B cell (primary cell): ENCODE measurements around the gene EIF4G1. TPM values are rescaled to one million over a fixed set of nuclear protein-coding genes. Genes with fewer than 3 reads are reported as not detected.

Experiments
- ATAC-seq: fragments of 200-7000 bp; cut with Tn5 transposase; one replicate; pipeline ENCODE4 v1.10.0; 2021; ENCODE audit warnings: low read depth, mild to moderate bottlenecking, moderate number of reproducible peaks, moderate library complexity
- CTCF ChIA-PET: fragments of 350-600 bp; sonication (Branson Sonifier 250); formaldehyde crosslinking; loops from one replicate; lab custom pipeline; 2021; ENCODE audit warnings: antibody characterized with exemption, inconsistent platforms; lab: Charles Lee
- POLR2A ChIA-PET: fragments of 350-600 bp; sonication (Branson Sonifier 250); formaldehyde crosslinking; loops from one replicate; lab custom pipeline; 2021; ENCODE audit warnings: antibody characterized with exemption; lab: Charles Lee
- DNase-seq: peaks from one replicate; pipeline ENCODE4 v3.0.0; 2013
- H2AFZ ChIP-seq: 2 replicates; pipeline ENCODE4 v1.6.1; 2012; ENCODE audit warnings: mild to moderate bottlenecking, low read depth, low read length; ENCODE audit not compliant: insufficient read depth, poor library complexity, severe bottlenecking
- H3K27ac ChIP-seq, 2 donors: 1 replicate in 1 of 2; 2 replicates in 1 of 2; pipeline ENCODE4 v1.5.1; 2012 to 2013; ENCODE audit warnings: low read length in 2 of 2, mild to moderate bottlenecking in 2 of 2, moderate library complexity in 1 of 2
- H3K27me3 ChIP-seq, 4 experiments: fragments of 200-600 bp in 1 of 4; sonication (generic) in 1 of 4; replicated peaks in 1 of 4; 1 replicate in 2 of 4; 2 replicates in 2 of 4; pipeline versions ENCODE4 v1.6.1 to v1.7.0; 2013 to 2016; ENCODE audit warnings: low read length in 3 of 4, mild to moderate bottlenecking in 2 of 4, mixed read lengths in 1 of 4, moderate library complexity in 1 of 4; ENCODE audit not compliant: insufficient read depth in 4 of 4, control insufficient read depth in 3 of 4; ENCODE audit errors: control extremely low read depth in 1 of 4
- H3K36me3 ChIP-seq, 2 experiments: replicated peaks in 1 of 2; 1 replicate in 1 of 2; 2 replicates in 1 of 2; pipeline versions ENCODE4 v1.6.1 to v1.7.1; 2013; ENCODE audit warnings: low read length in 1 of 2; ENCODE audit not compliant: insufficient read depth in 2 of 2, control insufficient read depth in 1 of 2; ENCODE audit errors: control extremely low read depth in 1 of 2, extremely low read depth in 1 of 2
- H3K4me1 ChIP-seq, 2 donors: fragments of 200-600 bp in 1 of 2; sonication (generic) in 1 of 2; 1 replicate in 1 of 2; 2 replicates in 1 of 2; pipeline versions ENCODE4 v1.5.1 to v1.6.1; 2013 to 2017; ENCODE audit warnings: low read length in 2 of 2; ENCODE audit not compliant: control insufficient read depth in 2 of 2, insufficient read depth in 2 of 2
- H3K4me2 ChIP-seq: replicated peaks from 2 replicates; pipeline ENCODE3; 2012; ENCODE audit warnings: mild to moderate bottlenecking, low read depth, low read length; ENCODE audit not compliant: poor library complexity, severe bottlenecking
- H3K4me3 ChIP-seq, 5 experiments: fragments of 200-600 bp in 1 of 5; sonication (generic) in 1 of 5; 1 replicate in 3 of 5; 2 replicates in 2 of 5; pipeline versions ENCODE4 v1.5.1 to v1.7.0; 2011 to 2016; ENCODE audit warnings: low read length in 4 of 5, mild to moderate bottlenecking in 4 of 5, low read depth in 2 of 5, control low read depth in 1 of 5, moderate library complexity in 1 of 5; ENCODE audit not compliant: insufficient read depth in 1 of 5; ENCODE audit errors: control extremely low read depth in 1 of 5, extremely low read depth in 1 of 5
- H3K79me2 ChIP-seq: fragments of 200-600 bp; sonication (generic); one replicate; pipeline ENCODE4 v1.6.0; 2016; ENCODE audit warnings: low read length; ENCODE audit not compliant: control insufficient read depth, insufficient read depth
- H3K9ac ChIP-seq: fragments of 200-600 bp; sonication (generic); 2 replicates; pipeline ENCODE4 v1.6.1; 2017; ENCODE audit warnings: mild to moderate bottlenecking, low read length, moderate library complexity
- H3K9me3 ChIP-seq, 3 donors: one replicate each; pipeline versions ENCODE4 v1.6.1 to v1.7.1; 2013; ENCODE audit warnings: low read length in 2 of 3; ENCODE audit not compliant: control insufficient read depth in 2 of 3, insufficient read depth in 1 of 3; ENCODE audit errors: control extremely low read depth in 1 of 3
- H4K20me1 ChIP-seq: 2 replicates; pipeline ENCODE4 v1.6.0; 2012; ENCODE audit warnings: mild to moderate bottlenecking, low read length; ENCODE audit not compliant: insufficient read depth, control insufficient read depth, poor library complexity, severe bottlenecking
- H3K27ac Mint-ChIP-seq: one replicate; pipeline ENCODE4 v1.8.0; 2021; ENCODE audit warnings: mixed read lengths
- H3K27me3 Mint-ChIP-seq: one replicate; pipeline ENCODE4 v1.8.0; 2021; ENCODE audit warnings: mixed read lengths
- H3K4me1 Mint-ChIP-seq: one replicate; pipeline ENCODE4 v1.8.0; 2021; ENCODE audit warnings: mixed read lengths
- H3K4me3 Mint-ChIP-seq: one replicate; pipeline ENCODE4 v1.8.0; 2021; ENCODE audit warnings: mixed read lengths
- H3K9me3 Mint-ChIP-seq: one replicate; pipeline ENCODE4 v1.8.0; 2022; ENCODE audit warnings: mixed read lengths; ENCODE audit not compliant: insufficient read depth
- EZH2 ChIP-seq: IDR thresholded peaks from 2 replicates; pipeline ENCODE4 v1.6.1; 2012; ENCODE audit warnings: borderline replicate concordance, low read depth, mild to moderate bottlenecking, moderate library complexity, low read length; ENCODE audit not compliant: insufficient read depth, poor library complexity, severe bottlenecking
- WGBS: methylation state at CpG from one replicate; pipeline ENCODE4 v1.1.5; 2013; ENCODE audit warnings: missing lambda C conversion rate; ENCODE audit not compliant: insufficient coverage; 5-methylcytosine and 5-hydroxymethylcytosine counted together
- intact Hi-C: fragments of 100-400 bp; cut with micrococcal nuclease; formaldehyde crosslinking; loops from one replicate; pipeline ENCODE4 v1.10.0; 2022
- polyA plus RNA-seq: library from polyadenylated mRNA; depleted of rRNA; stranded (reverse); fragments of >200 nt; gene quantifications from 2 replicates; pipeline ENCODE4 v1.2.3, GENCODE V29; 2012
- total RNA-seq, 2 donors: library from RNA; stranded (reverse); fragments of 120-200 nt in 1 of 2; gene quantifications; 1 replicate in 1 of 2; 2 replicates in 1 of 2; pipeline versions ENCODE4 v1.2.3 to v1.2.4, GENCODE V29; 2013 to 2022
- TF ChIP-seq, protein P1 (sequence below): fragments of 200-600 bp; IDR thresholded peaks from one replicate; pipeline ENCODE4 v1.8.0; 2022; ENCODE audit warnings: antibody characterized with exemption, mild to moderate bottlenecking

EIF4G1 gene
- total and polyA plus RNA-seq, 2 donors (not counting 1 experiment from before 2014, with no cell fraction given), result 65.8 to 160 TPM

DNA sequence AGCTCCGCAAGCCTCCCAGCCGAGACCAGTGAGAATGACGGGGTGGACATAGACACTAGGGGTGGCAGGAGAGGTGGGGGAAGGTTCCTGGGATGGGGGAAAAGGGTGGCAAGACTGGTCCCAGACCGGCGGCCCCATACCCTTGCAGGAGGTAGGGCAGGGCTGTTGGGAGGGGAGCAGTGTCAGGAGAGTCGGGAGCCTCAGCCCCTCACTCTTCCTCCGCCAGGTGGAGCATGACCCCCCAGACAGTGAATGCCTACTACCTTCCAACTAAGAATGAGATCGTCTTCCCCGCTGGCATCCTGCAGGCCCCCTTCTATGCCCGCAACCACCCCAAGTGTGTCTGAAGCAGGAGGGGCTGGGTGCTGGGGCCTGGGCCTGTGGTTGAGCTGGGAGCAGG lies 24.1 kb upstream of the EIF4G1 start:
- Mint-ChIP-seq H3K27me3 (peaks cover 25% of the 10 kb centered on the region), H3K4me3 (no peak overlapping the region), H3K9me3 (no peaks in the 10 kb centered on the region), H3K4me1 (no peaks in the 10 kb centered on the region), H3K27ac (no peak overlapping the region)
- ATAC-seq, result no peak
- Histone ChIP-seq H3K36me3 (no peaks in the 10 kb centered on the region), H3K4me1 (no peaks in the 10 kb centered on the region), H3K4me3 (no peak overlapping the region), H3K27ac (no peak overlapping the region), H2AFZ (no peak overlapping the region), H4K20me1 (no peaks in the 10 kb centered on the region), H3K27me3 (peaks cover 0 to 15% (median 5%) of the 10 kb centered on the region in 4 experiments), H3K9me3 (no peaks in the 10 kb centered on the region), H3K4me2 (no peak overlapping the region), H3K79me2 (no peaks in the 10 kb centered on the region), H3K9ac (no peak overlapping the region)
- TF ChIP-seq, protein P1, sequence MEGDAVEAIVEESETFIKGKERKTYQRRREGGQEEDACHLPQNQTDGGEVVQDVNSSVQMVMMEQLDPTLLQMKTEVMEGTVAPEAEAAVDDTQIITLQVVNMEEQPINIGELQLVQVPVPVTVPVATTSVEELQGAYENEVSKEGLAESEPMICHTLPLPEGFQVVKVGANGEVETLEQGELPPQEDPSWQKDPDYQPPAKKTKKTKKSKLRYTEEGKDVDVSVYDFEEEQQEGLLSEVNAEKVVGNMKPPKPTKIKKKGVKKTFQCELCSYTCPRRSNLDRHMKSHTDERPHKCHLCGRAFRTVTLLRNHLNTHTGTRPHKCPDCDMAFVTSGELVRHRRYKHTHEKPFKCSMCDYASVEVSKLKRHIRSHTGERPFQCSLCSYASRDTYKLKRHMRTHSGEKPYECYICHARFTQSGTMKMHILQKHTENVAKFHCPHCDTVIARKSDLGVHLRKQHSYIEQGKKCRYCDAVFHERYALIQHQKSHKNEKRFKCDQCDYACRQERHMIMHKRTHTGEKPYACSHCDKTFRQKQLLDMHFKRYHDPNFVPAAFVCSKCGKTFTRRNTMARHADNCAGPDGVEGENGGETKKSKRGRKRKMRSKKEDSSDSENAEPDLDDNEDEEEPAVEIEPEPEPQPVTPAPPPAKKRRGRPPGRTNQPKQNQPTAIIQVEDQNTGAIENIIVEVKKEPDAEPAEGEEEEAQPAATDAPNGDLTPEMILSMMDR, result no peak
- TF ChIP-seq EZH2, result no peak
- ChIA-PET CTCF (interaction anchor here (0.9 to 1.0 kb wide), 2 partner anchors 276 to 395 kb away, joined by 3 read pairs; no protein-coding TSS in a partner anchor), POLR2A (no interaction called here)
- DNase-seq, result no peak
- 100% methylated on average over 3 of the region's 10 CpGs for WGBS
- intact Hi-C loops, result no loop called here

GRCh38 chr3:184291044-184291737 lies 23.2 kb upstream of the EIF4G1 start:
- Histone ChIP-seq H3K27ac (no peak overlapping the region), H4K20me1 (no peaks in the 10 kb centered on the region), H3K27me3 (peaks cover 0 to 10% (median 5%) of the 10 kb centered on the region in 4 experiments), H2AFZ (no peak overlapping the region), H3K4me1 (no peaks in the 10 kb centered on the region), H3K36me3 (no peaks in the 10 kb centered on the region), H3K79me2 (no peaks in the 10 kb centered on the region), H3K9ac (no peak overlapping the region), H3K4me3 (no peak overlapping the region), H3K4me2 (no peak overlapping the region), H3K9me3 (no peaks in the 10 kb centered on the region)
- intact Hi-C loops, result no loop called here
- no peak for TF ChIP-seq EZH2
- TF ChIP-seq, protein P1, result no peak
- Mint-ChIP-seq H3K9me3 (no peaks in the 10 kb centered on the region), H3K27me3 (peaks cover 17% of the 10 kb centered on the region), H3K27ac (no peak overlapping the region), H3K4me1 (no peaks in the 10 kb centered on the region), H3K4me3 (no peak overlapping the region)
- DNase-seq (no peak), ATAC-seq (no peak)
- CTCF ChIA-PET, result interaction anchor here (0.9 kb wide), 1 partner anchor 396 kb away, joined by 3 read pairs; no protein-coding TSS in a partner anchor
- WGBS, result 91% methylated on average over 22 of the region's 22 CpGs
- POLR2A ChIA-PET, result no interaction called here
